Progenitor cell of endocrine pancreas (in vitro differentiated cells): ENCODE results near the gene VIP. TPM values are rescaled to one million over a fixed set of nuclear protein-coding genes. Genes with fewer than 3 reads are reported as not detected.

ENCODE experiments used
- DNase-seq: peaks from one replicate; pipeline ENCODE4 v3.0.0; 2021; ENCODE audit warnings: low spot score; ENCODE audit not compliant: unreplicated experiment
- H3K27ac Mint-ChIP-seq: 2 replicates; pipeline ENCODE4 v1.8.0; 2021; ENCODE audit warnings: mild to moderate bottlenecking, moderate library complexity, mixed read lengths
- H3K27me3 Mint-ChIP-seq: 2 replicates; pipeline ENCODE4 v1.8.0; 2021; ENCODE audit warnings: mixed read lengths
- H3K36me3 Mint-ChIP-seq: 2 replicates; pipeline ENCODE4 v1.8.0; 2022; ENCODE audit warnings: mixed read lengths; ENCODE audit not compliant: insufficient read depth
- H3K4me1 Mint-ChIP-seq: 2 replicates; pipeline ENCODE4 v1.8.0; 2021; ENCODE audit warnings: low read depth, mixed read lengths
- H3K4me3 Mint-ChIP-seq: 2 replicates; pipeline ENCODE4 v1.8.0; 2021; ENCODE audit warnings: low read depth, mild to moderate bottlenecking, moderate library complexity, mixed read lengths
- H3K9me3 Mint-ChIP-seq: 2 replicates; pipeline ENCODE4 v1.8.0; 2021; ENCODE audit warnings: low read depth, mixed read lengths
- total RNA-seq: library from RNA; stranded (reverse); gene quantifications from 2 replicates; pipeline ENCODE4 v1.2.1, GENCODE V29; 2021
- TF ChIP-seq, protein P1 (sequence below): fragments of 200-600 bp; sonication (generic); IDR thresholded peaks from one replicate; pipeline ENCODE4 v1.5.0; 2021; ENCODE audit warnings: antibody characterized with exemption, mild to moderate bottlenecking; ENCODE audit not compliant: unreplicated experiment

The VIP gene
- total RNA-seq, 1 donor from 2014 or later: not detected

DNA sequence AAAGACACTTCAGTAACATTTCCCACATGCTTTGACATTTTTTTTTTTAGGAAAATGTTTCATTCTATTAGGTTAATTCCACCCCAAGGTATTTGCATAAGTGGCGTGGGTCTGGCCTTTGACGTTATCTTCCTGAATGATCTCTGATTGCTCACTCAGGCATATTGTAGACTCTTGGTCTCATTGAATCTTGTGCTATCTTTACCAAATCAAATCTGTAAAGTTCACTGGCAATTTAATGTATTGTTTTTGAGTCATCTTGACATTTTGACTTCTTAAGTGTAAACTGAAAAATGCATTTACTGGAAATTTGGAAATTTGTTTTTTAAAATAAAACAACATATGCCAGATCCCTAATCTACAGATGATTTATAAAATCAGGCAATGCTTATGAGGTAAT is 16.0 kb upstream of the VIP start:
- no peaks in the 10 kb centered on the region for H3K36me3 Mint-ChIP-seq

DNA sequence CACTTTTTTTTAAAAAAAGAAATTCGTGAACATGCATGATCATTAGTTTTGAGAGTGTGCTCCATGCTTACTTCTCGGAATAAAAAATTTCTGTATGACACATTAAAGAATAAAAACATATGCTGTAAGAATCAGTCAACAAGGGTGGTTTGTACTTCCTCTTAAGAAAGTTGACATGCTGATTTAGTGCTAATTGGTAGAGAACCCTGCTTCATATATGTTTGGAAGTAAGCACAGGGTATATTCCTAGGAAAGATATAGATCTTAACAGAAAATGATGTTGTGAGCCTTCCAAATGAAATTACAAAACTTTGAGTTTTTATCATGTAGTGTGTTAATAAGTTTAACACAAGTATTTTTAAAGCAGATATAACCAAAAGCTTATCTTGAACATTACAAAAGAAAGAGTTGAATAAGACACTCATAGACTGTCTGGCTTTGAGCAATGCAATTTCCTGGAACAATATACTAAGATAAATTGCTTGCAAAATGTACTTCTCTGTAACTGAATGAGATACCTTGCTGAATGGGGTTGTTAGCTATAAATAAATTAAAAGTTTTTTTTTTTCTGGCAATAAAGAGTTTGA is 13.8 kb upstream of the VIP start:
- no peaks in the 10 kb centered on the region for H3K9me3 Mint-ChIP-seq
- TF ChIP-seq, protein P1, sequence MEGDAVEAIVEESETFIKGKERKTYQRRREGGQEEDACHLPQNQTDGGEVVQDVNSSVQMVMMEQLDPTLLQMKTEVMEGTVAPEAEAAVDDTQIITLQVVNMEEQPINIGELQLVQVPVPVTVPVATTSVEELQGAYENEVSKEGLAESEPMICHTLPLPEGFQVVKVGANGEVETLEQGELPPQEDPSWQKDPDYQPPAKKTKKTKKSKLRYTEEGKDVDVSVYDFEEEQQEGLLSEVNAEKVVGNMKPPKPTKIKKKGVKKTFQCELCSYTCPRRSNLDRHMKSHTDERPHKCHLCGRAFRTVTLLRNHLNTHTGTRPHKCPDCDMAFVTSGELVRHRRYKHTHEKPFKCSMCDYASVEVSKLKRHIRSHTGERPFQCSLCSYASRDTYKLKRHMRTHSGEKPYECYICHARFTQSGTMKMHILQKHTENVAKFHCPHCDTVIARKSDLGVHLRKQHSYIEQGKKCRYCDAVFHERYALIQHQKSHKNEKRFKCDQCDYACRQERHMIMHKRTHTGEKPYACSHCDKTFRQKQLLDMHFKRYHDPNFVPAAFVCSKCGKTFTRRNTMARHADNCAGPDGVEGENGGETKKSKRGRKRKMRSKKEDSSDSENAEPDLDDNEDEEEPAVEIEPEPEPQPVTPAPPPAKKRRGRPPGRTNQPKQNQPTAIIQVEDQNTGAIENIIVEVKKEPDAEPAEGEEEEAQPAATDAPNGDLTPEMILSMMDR: no peak
- H3K36me3 Mint-ChIP-seq: no peaks in the 10 kb centered on the region
- no peak for DNase-seq
- H3K4me1 Mint-ChIP-seq: no peaks in the 10 kb centered on the region
- no peaks in the 10 kb centered on the region for H3K27me3 Mint-ChIP-seq
- no peak overlapping the region for H3K4me3 Mint-ChIP-seq
- no peak overlapping the region for H3K27ac Mint-ChIP-seq

More for the DNA sequence above, 16.0 kb upstream of the VIP start:
- Mint-ChIP-seq H3K9me3 (no peaks in the 10 kb centered on the region), H3K4me1 (no peaks in the 10 kb centered on the region), H3K27ac (no peak overlapping the region), H3K4me3 (no peak overlapping the region), H3K27me3 (no peaks in the 10 kb centered on the region)
- TF ChIP-seq, protein P1: no peak
- DNase-seq: no peak

DNA sequence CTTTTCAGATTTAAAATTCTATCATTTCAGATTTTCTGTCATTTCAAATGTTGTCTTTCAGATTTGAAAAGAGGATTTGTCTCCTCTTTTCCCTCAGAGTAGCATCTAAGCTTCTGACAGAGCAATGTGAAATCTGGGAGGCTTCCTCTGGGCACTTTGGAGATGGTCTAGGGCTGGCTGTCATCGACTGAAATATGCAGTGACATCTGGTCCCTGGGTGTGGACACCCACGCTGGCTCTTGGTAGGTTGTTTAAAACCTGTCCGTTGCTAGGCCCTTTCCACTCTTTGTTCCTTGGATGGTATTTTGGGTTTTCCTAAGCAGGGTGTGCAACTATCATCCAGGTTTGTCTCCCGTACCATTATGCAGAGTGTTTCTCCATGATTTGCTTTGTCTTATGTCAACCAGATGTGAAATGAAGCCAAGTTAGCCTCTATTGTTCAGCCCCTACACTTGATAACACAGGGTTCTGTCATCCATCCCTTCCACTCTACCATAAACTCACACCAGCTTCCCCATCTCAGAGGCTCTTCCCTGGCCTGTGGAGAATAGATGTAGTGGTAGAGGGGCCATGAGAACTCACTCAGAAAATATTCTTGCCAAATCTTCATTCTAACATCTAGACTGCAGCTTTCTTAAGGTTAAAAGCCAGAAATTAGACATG is 5.0 kb upstream of the VIP start:
- Mint-ChIP-seq H3K4me3 (no peak overlapping the region), H3K4me1 (no peaks in the 10 kb centered on the region), H3K9me3 (no peaks in the 10 kb centered on the region), H3K27me3 (no peaks in the 10 kb centered on the region), H3K27ac (no peak overlapping the region), H3K36me3 (no peaks in the 10 kb centered on the region)
- TF ChIP-seq, protein P1: no peak
- no peak for DNase-seq

DNA sequence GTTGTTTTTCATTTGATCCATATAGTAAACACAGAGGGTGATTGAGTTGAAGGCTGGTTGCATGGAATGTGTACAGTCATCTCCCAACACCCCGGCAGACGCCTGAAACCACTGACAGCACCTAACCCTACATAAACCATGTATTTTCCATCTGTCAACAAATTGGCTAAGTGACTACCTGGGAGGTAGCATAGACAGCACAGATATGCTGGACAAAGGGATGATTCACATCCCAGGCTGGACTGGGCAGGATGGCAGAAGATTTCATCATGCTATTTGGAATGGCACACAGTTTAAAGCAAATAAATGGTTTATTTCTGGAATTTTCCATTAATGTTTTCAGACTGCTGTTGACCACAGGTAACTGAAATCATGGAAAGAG is 4.4 kb upstream of the VIP start:
- Mint-ChIP-seq H3K4me3 (no peak overlapping the region), H3K36me3 (no peaks in the 10 kb centered on the region), H3K27ac (no peak overlapping the region), H3K4me1 (no peaks in the 10 kb centered on the region), H3K9me3 (no peaks in the 10 kb centered on the region), H3K27me3 (no peaks in the 10 kb centered on the region)
- DNase-seq: no peak
- TF ChIP-seq, protein P1: no peak

DNA sequence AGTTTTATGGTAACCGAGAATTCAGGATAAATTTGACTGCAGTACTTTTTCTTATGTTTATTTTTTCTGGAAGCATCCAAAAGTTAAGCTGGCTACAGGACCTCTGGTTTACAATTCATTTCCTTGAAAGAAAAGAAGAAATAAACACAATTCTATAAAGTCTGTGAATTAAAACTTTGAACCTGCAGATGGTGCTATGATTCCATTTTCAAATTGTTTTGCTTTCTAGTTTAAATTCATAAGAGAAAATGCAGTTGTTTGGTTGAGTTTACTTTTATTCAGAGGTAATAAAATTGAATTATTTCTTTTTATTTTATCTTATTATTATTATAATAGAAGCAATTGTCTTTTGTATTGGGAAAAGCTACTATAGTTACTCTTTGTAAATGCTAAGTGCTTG is 1.8 kb upstream of the VIP start:
- Mint-ChIP-seq H3K4me3 (no peak overlapping the region), H3K4me1 (no peaks in the 10 kb centered on the region), H3K27ac (no peak overlapping the region), H3K27me3 (no peaks in the 10 kb centered on the region), H3K9me3 (no peaks in the 10 kb centered on the region), H3K36me3 (no peaks in the 10 kb centered on the region)
- TF ChIP-seq, protein P1: peak; percentile 35
- no peak for DNase-seq
